HepG2 (cell line): ENCODE data around the gene EDAR. TPM values are rescaled to one million over a fixed set of nuclear protein-coding genes. Genes with fewer than 3 reads are reported as not detected.

Experiments
- ATAC-seq: fragments of 200-7000 bp; cut with Tn5 transposase; 3 replicates; pipeline ENCODE4 v1.9.1; 2020; ENCODE audit warnings: mild to moderate bottlenecking, moderate library complexity
- BruUV-seq: library from RNA; stranded (reverse); fragments of 400-500 nt; replicated peaks from 2 replicates; lab custom pipeline; 2021; lab: Mats Ljungman, UMichigan
- CTCF ChIA-PET: fragments of 300-600 bp; formaldehyde crosslinking; extraction: SDS; loops from one replicate; lab custom pipeline; 2021; ENCODE audit warnings: low total read pairs, inconsistent platforms, low intra/inter-chr PET ratio; lab: Yijun Ruan, JAX
- POLR2A ChIA-PET: fragments of 350-600 bp; sonication (Branson Sonifier 250); formaldehyde crosslinking; loops from one replicate; lab custom pipeline; 2020; ENCODE audit warnings: antibody characterized with exemption, inconsistent platforms; lab: Yijun Ruan, JAX
- DNase-seq: peaks from one replicate; pipeline ENCODE4 v3.0.0-alpha.2; 2015; ENCODE audit warnings: low spot score
- FAIRE-seq: peaks from 3 replicates; lab custom pipeline; 2011; peaks lifted over from hg19 to GRCh38; lab: Jason Lieb, UNC
- H2AFZ ChIP-seq: one replicate; pipeline ENCODE4 v1.6.1; 2011; ENCODE audit warnings: low read length, inconsistent platforms
- H3K27ac ChIP-seq: fragments of 300-600 bp; 3 replicates; pipeline ENCODE4 v1.8.0; 2011; ENCODE audit warnings: mixed run types, mild to moderate bottlenecking, mixed read lengths, low read length, inconsistent platforms; ENCODE audit not compliant: insufficient read depth; ENCODE audit errors: extremely low read length
- H3K27me3 ChIP-seq, 2 experiments: fragments of 200-600 bp in 1 of 2; 2 replicates in 1 of 2; 3 replicates in 1 of 2; pipeline versions ENCODE4 v1.6.0 to v1.8.0; 2011; ENCODE audit warnings: low read length in 2 of 2, mild to moderate bottlenecking in 2 of 2, moderate library complexity in 2 of 2, inconsistent platforms in 1 of 2; ENCODE audit not compliant: insufficient read depth in 2 of 2, control insufficient read depth in 1 of 2
- H3K36me3 ChIP-seq, 2 experiments: fragments of 200-600 bp in 1 of 2; replicated peaks in 1 of 2; 2 replicates in 1 of 2; 3 replicates in 1 of 2; pipeline versions ENCODE4 v1.5.1 to v1.8.0; 2011; ENCODE audit warnings: low read length in 2 of 2, inconsistent platforms in 1 of 2; ENCODE audit not compliant: insufficient read depth in 2 of 2, control insufficient read depth in 1 of 2
- H3K4me1 ChIP-seq: 2 replicates; pipeline ENCODE4 v1.5.1; 2012; ENCODE audit warnings: low read length, inconsistent platforms; ENCODE audit not compliant: insufficient read depth
- H3K4me2 ChIP-seq: 2 replicates; pipeline ENCODE4 v1.6.0; 2011; ENCODE audit warnings: low read depth, low read length, inconsistent platforms
- H3K4me3 ChIP-seq, 3 experiments: fragments of 200-600 bp in 1 of 3; sonication (generic), shearing (Covaris generic) in 1 of 3; replicated peaks in 1 of 3; 2 replicates each; pipeline ENCODE4 v1.5.1; 2011 to 2016; ENCODE audit warnings: low read length in 3 of 3, inconsistent platforms in 2 of 3, low read depth in 2 of 3, mild to moderate bottlenecking in 2 of 3, control low read depth in 1 of 3, mixed read lengths in 1 of 3; ENCODE audit not compliant: insufficient read depth in 1 of 3
- H3K79me2 ChIP-seq: one replicate; pipeline ENCODE4 v1.6.1; 2011; ENCODE audit warnings: low read length, inconsistent platforms; ENCODE audit not compliant: insufficient read depth
- H3K9ac ChIP-seq: 2 replicates; pipeline ENCODE4 v1.6.0; 2011; ENCODE audit warnings: mild to moderate bottlenecking, low read depth, low read length, inconsistent platforms; ENCODE audit not compliant: insufficient read depth
- H3K9me3 ChIP-seq: 2 replicates; pipeline ENCODE4 v1.5.1; 2012; ENCODE audit warnings: mild to moderate bottlenecking, low read length
- H4K20me1 ChIP-seq: 2 replicates; pipeline ENCODE4 v1.6.0; 2011; ENCODE audit warnings: inconsistent platforms, mild to moderate bottlenecking, low read length, moderate library complexity; ENCODE audit not compliant: insufficient read depth
- CC2D1A ChIP-seq: sonication (generic); formaldehyde crosslinking; IDR thresholded peaks from 2 replicates; pipeline ENCODE4 v1.8.1; 2023; ENCODE audit warnings: mild to moderate bottlenecking, missing genetic modification reagents
- CEBPG ChIP-seq: IDR thresholded peaks from 2 replicates; pipeline ENCODE4 v1.6.1; 2016
- DNMT1 ChIP-seq: sonication (generic); formaldehyde crosslinking; IDR thresholded peaks from 2 replicates; pipeline ENCODE4 v1.5.1; 2020; ENCODE audit warnings: mild to moderate bottlenecking, missing genetic modification reagents
- GTF2F1 ChIP-seq: fragments of 150-350 bp; IDR thresholded peaks from 2 replicates; pipeline ENCODE4 v1.6.1; 2014; ENCODE audit warnings: low read length
- LRRFIP1 ChIP-seq: sonication (generic); formaldehyde crosslinking; conservative IDR thresholded peaks from 2 replicates; pipeline ENCODE4 v1.4.0; 2020; ENCODE audit warnings: missing genetic modification reagents
- MYNN ChIP-seq: sonication (generic); formaldehyde crosslinking; IDR thresholded peaks from 2 replicates; pipeline ENCODE4 v1.4.0; 2020; ENCODE audit warnings: mild to moderate bottlenecking, low read depth, missing genetic modification reagents
- NAIF1 ChIP-seq: sonication (generic); formaldehyde crosslinking; IDR thresholded peaks from 2 replicates; pipeline ENCODE4 v1.5.0; 2020; ENCODE audit warnings: mild to moderate bottlenecking, missing genetic modification reagents, borderline replicate concordance
- PLSCR1 ChIP-seq: sonication (generic); formaldehyde crosslinking; IDR thresholded peaks from 2 replicates; pipeline ENCODE4 v1.5.0; 2020; ENCODE audit warnings: missing genetic modification reagents, mild to moderate bottlenecking, borderline replicate concordance
- PTBP1 ChIP-seq: fragments of 200-400 bp; formaldehyde crosslinking; IDR thresholded peaks from 2 replicates; pipeline ENCODE4 v1.6.1; 2018; ENCODE audit warnings: low read length, low read depth; ENCODE audit not compliant: poor library complexity, severe bottlenecking
- TCF12 ChIP-seq, 2 experiments: fragments of 450-650 bp in 1 of 2; sonication (generic) in 1 of 2; formaldehyde crosslinking in 1 of 2; IDR thresholded peaks; 2 replicates each; pipeline versions ENCODE4 v1.6.1 to v1.8.0; 2017 to 2022; ENCODE audit warnings: antibody characterized with exemption in 1 of 2, mild to moderate bottlenecking in 1 of 2, missing genetic modification reagents in 1 of 2, moderate library complexity in 1 of 2
- YY1 ChIP-seq: IDR thresholded peaks from 2 replicates; pipeline ENCODE4 v1.6.1; 2011; ENCODE audit warnings: low read length, low read depth, moderate library complexity, mild to moderate bottlenecking; ENCODE audit not compliant: insufficient read depth, insufficient replicate concordance
- ZBTB33 ChIP-seq: sonication (generic); formaldehyde crosslinking; IDR thresholded peaks from 2 replicates; pipeline ENCODE4 v1.4.0; 2020; ENCODE audit warnings: missing genetic modification reagents
- ZNF460 ChIP-seq: sonication (generic); formaldehyde crosslinking; IDR thresholded peaks from 2 replicates; pipeline ENCODE4 v1.5.1; 2020; ENCODE audit warnings: missing genetic modification reagents, mild to moderate bottlenecking, borderline replicate concordance
- ZNF710 ChIP-seq: sonication (generic); formaldehyde crosslinking; IDR thresholded peaks from 2 replicates; pipeline ENCODE4 v1.5.0; 2020; ENCODE audit warnings: mild to moderate bottlenecking, missing genetic modification reagents, borderline replicate concordance
- ZNF746 ChIP-seq: sonication (generic); formaldehyde crosslinking; IDR thresholded peaks from 2 replicates; pipeline ENCODE4 v1.8.0; 2022; ENCODE audit warnings: mild to moderate bottlenecking, missing genetic modification reagents
- ZNF768 ChIP-seq: sonication (generic); formaldehyde crosslinking; IDR thresholded peaks from 2 replicates; pipeline ENCODE4 v1.4.0; 2020; ENCODE audit warnings: missing genetic modification reagents
- WGBS: methylation state at CpG from one replicate; pipeline ENCODE4 v1.1.6; 2017; ENCODE audit warnings: low lambda C conversion rate; 5-methylcytosine and 5-hydroxymethylcytosine counted together
- in situ Hi-C: cut with HindIII; loops from 2 replicates; pipeline ENCODE4 v1.10.0; 2017; ENCODE audit warnings: low pct_unique_long_range_greater_than_20kb; ENCODE audit not compliant: extremely low pct_ligation_motif_present
- intact Hi-C: fragments of 100-400 bp; cut with micrococcal nuclease; formaldehyde crosslinking; loops from one replicate; pipeline ENCODE4 v1.10.0; 2022; ENCODE audit not compliant: unreplicated experiment
- polyA plus RNA-seq, 8 experiments: library from polyadenylated mRNA; depleted of rRNA in 3 of 8; stranded (reverse) in 7 of 8; unstranded in 1 of 8; fragments of >200 nt; fragmentation: Illumina TruSeq in 4 of 8; extraction: Trizol in 4 of 8; gene quantifications; 2 replicates each; pipeline versions ENCODE4 v1.2.1 to v1.2.3, GENCODE V29; 2011 to 2016; ENCODE audit warnings: low read depth in 4 of 8, missing spikeins in 1 of 8, mixed read lengths in 1 of 8; ENCODE audit not compliant: insufficient read depth in 1 of 8
- total RNA-seq, 5 experiments: library from RNA; depleted of rRNA; stranded (reverse); fragments of >200 nt; fragmentation: Illumina TruSeq; extraction: Trizol; gene quantifications; 2 replicates each; pipeline ENCODE4 v1.2.3, GENCODE V29; 2016; ENCODE audit warnings: low read depth in 1 of 5

EDAR gene
- total and polyA plus RNA-seq, 2 of the 13 experiments (the other 11 are each of a cell fraction or from before 2014, with no cell fraction given), result not detected

- in situ Hi-C loops (no loop called here), intact Hi-C loops (no loop called here)
- Histone ChIP-seq H4K20me1 (no peaks in the 10 kb centered on the region), H3K27me3 (peaks cover 0 to 3% of the 10 kb centered on the region in 2 experiments; a peak in 2 of 5 replicates), H3K9me3 (no peaks in the 10 kb centered on the region), H3K36me3 (no peaks in the 10 kb centered on the region), H2AFZ (no peak overlapping the region), H3K4me2 (peak overlapping the region; percentile 60), H3K79me2 (no peaks in the 10 kb centered on the region), H3K4me1 (peaks cover 20% of the 10 kb centered on the region), H3K4me3 (peak overlapping the region in 1 of 3 experiments; percentile 13; a peak in 1 of 6 replicates), H3K9ac (no peak overlapping the region), H3K27ac (no peak overlapping the region)
- BruUV-seq, result no TSS peak
- DNase-seq (peak; percentile 21), ATAC-seq (no peak), FAIRE-seq (peak; percentile 15)
- WGBS, result 65% methylated on average over 51 of the region's 51 CpGs
- CTCF ChIA-PET, result no interaction called here
- POLR2A ChIA-PET, result no interaction called here
- TF ChIP-seq LRRFIP1 (CRISPR knock-in tag) (no peak), NAIF1 (no peak), ZBTB33 (peak; percentile 44; the same call in 1 of the 2 replicates), YY1 (no peak), ZNF460 (CRISPR knock-in tag) (no peak), ZNF710 (no peak), TCF12 (IDR thresholded peaks at IDR 0.05) (no peak), TCF12 (CRISPR knock-in tag; IDR thresholded peaks at IDR 0.05) (no peak), DNMT1 (CRISPR knock-in tag) (0 out of 2 replicates have a peak, but pooled peaks have one; percentile 46), CEBPG (0 out of 2 replicates have a peak, but pooled peaks have one; percentile 10), GTF2F1 (no peak), ZNF746 (CRISPR knock-in tag) (0 out of 2 replicates have a peak, but pooled peaks have one; percentile 43), PLSCR1 (CRISPR knock-in tag) (no peak), ZNF768 (CRISPR knock-in tag) (peak; percentile 39; the same call in 1 of the 2 replicates), CC2D1A (no peak), PTBP1 (no peak), MYNN (CRISPR knock-in tag) (no peak)
Observed at GRCh38 chr2:109031476-109032228, 42.6 kb upstream of the EDAR start.
